COLO668 (cell line): ENCODE measurements around the gene SEC16B.
"Not testable (repeated sequence)": the region's sequence is repeated elsewhere in the genome, so short reads cannot be mapped to it uniquely, and the experiment has no call there.

Experiments
- DNase-seq: peaks from one replicate; lab custom pipeline; 2025; ENCODE audit not compliant: unreplicated experiment; lab: John Stamatoyannopoulos, UW

The SEC16B gene

DNA sequence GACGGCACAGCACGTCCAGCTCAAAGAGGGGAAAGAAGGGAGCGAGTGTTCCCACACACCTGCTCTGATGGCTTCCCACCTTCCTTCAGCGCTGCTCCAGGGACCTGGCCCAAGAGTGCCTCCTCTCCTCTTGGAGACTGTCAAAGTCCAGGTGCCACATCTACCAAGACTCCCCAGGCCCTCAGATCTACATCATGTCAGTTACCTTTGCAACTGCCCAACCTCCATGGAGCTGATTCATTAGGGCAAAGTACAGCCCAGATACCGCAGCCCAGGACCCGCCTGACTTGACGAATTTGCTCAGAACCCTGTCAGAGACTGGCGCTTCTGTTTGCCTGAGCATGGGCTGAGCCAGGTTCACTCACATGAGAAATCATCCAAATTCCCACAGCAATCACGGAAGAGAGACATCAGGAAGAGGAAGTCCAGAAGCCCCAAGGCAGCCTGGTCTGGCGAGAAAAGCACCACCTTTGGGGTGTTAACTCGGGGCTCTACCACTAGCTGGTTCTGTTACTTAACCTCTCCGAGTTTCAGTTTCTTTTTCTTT, at the start of gene SEC16B:
Gene SEC16B (minus strand): TSS at position 234 of the 547 bp plus-strand sequence. CDS start 2,077 bp downstream, outside the sequence.
- no peak for DNase-seq

GRCh38 chr1:178019622-178020021, 49.8 kb upstream of the SEC16B start:
- DNase-seq, result no peak

DNA sequence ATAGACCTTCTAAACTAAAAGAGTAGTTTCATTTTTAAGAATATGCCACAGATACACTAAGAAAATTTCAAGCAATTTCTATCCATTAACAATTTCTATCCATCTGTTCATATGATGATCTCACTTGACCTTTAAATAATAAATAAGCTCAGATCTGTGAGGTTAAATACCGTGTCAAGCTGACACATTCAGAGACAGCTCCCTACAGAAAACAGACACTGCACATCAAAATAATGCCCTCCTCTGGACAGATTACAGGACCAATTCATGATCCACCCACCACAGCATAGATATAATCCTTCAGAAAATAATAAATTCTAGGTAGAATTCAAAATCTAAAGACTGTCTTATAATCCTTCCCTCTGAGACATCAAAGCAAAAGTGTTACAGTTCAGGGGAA, 49.4 kb upstream of the SEC16B start:
- DNase-seq, result no peak

GRCh38 chr1:178017517-178017916, 47.7 kb upstream of the SEC16B start:
- DNase-seq, result no peak

- DNase-seq, result no peak
These were observed 42.1 kb upstream of the SEC16B start for GRCh38 chr1:178011864-178012503.

DNA sequence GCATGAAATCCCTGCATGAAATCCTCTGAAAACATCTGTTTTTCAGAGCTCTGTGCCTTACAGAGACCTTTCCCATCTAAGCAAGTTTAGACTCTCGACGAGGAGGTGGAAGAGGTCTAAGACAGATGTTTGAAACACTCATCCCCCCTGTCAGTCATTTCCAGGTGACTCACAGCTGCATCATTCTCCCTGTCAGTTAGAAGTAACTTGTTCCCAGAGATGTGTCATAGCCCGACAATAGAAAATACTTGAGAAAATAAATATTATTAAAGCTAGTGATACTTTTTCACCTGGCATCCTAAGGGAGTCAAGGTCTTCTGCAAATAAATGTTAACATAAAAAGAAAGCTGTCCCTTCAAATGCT, 41.6 kb upstream of the SEC16B start:
- no peak for DNase-seq

DNA sequence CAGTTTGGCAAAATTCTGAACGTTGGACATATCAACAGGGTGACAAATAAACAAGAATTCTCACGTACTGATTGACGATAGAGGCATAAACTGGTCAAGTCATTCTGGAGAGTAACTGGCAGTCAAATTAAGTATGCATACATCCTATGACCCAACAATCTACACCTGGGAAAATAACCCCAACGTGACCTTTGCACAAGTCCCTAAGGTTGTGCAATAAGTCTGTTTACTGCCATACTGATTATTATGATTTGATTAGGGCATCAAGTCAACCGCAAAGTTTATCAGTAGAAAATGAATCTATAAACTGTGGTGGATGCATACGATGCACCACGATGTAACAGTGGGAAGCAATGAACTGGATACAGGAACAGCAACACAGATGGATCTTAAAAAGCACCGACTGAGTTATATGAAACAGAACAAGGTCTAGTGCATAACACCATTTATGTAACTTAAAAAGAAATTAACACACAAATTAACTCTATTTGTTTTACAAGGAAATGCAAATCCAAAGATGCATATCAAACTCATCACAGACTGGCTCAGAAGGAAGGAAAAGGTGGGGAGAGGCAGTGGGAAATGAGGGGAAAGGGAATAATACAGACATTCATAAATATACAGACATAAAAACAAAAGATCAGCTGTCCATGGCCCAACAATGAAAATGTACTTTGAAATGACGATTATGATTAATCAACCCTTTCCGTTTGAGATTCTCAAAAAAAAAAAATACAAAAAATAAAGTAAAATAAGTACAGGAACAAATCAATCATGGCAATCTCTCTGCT, 41.0 kb upstream of the SEC16B start:
- DNase-seq, result no peak

DNA sequence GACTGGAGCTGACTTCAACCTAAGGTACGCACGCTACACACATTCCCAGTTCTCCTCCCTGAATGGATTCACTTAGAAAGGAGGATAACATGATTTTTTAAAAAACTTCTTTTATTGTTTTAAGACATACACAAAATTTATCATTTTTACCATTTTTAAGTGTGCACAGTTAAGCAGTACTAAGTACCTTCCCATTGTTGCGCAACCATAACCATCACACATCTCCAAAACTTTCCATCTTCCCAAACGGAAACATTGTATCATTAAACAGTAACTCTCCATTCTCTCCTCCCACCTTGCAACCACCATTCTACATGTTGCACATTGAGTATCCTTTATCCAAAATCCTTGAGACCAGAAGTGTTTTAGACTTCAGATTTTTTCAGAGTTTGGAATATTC, 36.2 kb upstream of the SEC16B start:
- DNase-seq, result no peak

GRCh38 chr1:178005450-178005849, 35.6 kb upstream of the SEC16B start:
- no peak for DNase-seq

DNA sequence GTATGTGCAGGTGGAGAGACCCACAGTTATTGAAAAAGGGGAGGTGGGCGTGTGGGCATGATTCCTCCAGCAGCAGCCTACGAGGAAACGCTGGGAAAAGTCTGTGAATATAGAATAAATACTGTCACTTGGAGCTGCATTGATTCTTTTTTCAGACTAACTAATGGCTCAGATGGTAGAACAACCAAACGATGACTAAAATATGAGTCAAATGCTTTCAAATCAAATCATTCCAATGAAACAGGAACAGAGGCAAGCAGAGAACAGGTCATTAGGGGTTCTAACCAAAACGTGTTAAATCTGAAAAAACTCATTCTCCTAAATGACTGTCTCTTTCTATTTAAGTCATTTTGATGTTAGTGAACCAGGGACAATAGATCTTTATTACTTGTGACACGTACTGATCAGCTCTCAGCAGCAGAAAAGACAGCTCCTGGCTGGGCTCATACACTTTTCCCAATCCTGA, 35.1 kb upstream of the SEC16B start:
- DNase-seq, result no peak

- DNase-seq, result no peak
These were observed 29.1 kb upstream of the SEC16B start for GRCh38 chr1:177998696-177999631.

DNA sequence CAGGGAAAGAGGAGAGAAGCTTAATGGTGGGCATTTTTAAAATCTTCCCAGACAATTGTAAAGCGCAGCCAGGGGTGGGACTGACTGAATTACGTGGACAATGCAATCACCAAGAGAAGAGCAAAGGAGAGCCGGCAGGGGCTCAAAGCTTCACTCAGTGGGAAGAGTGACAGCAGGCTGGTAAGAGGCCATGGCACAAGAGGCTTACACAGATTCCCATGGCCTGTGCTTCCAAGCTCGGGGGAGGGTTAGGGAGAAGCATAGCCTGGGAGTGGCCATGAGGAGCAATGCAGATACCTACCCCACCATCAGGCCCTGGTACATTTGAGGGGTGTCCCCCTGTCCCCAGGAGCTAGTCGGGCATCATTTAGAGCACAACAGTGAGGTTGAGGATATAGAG, 27.1 kb upstream of the SEC16B start:
- DNase-seq, result no peak

DNA sequence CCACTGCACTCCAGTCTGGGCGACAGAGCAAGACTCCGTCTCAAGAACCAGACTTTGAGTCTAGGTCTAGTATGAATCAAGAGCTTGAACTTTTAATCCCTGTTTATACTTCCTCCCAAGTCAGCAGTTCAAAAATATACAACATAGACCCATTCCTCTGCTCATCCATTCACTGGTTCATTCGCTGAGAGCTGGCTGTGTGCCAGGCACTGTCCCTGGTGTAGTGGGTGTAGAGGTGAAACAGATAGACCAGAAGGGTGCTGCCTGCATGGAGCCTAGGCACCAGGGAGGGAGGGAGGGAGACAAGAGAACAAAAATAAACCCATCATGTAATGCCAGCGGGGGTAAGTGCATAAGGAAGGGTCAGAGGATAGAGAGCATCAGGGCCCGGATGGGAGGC, 25.5 kb upstream of the SEC16B start:
- no peak for DNase-seq

DNA sequence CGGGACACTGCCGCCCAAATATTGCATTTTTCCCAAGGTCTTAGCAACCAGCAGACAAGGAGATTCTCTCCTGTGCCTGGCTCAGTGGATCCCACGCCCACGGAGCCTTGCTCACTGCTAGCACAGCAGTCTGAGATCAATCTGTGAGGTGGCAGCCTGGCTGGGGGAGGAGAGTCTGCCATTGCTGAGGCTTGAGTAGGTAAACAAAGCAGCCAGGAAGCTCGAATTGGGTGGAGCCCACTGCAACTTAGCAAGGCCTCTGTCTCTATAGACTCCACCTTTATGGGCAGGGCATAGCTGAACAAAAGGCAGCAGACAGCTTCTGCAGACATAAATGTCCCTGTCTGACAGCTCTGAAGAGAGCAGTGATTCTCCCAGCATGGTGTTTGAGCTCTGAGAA, 16.4 kb upstream of the SEC16B start:
- DNase-seq, result not testable (repeated sequence)

DNA sequence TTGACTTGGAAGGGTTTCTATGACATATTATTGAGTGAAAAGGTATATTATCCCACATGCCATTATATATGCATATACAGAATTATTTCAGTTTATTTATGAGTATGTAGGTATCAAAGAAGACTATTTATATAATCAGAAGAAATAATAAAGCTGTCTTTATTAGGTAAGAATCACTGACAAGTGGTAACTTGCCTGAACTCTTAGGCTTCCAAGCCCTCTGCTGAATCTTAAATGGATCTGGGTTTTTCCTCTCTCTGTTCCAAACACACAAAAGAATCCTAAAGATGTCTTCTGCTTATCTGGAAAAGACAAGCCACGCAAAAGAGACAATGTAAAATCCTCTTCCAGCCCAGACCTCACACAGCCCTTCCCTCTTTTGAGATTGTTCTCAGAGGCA, 14.9 kb upstream of the SEC16B start:
- DNase-seq, result no peak

- DNase-seq, result no peak
These were observed 14.3 kb upstream of the SEC16B start for GRCh38 chr1:177984136-177984525.

GRCh38 chr1:177983482-177984135, 13.8 kb upstream of the SEC16B start:
- DNase-seq, result no peak

GRCh38 chr1:177983077-177983476, 13.2 kb upstream of the SEC16B start:
- no peak for DNase-seq

DNA sequence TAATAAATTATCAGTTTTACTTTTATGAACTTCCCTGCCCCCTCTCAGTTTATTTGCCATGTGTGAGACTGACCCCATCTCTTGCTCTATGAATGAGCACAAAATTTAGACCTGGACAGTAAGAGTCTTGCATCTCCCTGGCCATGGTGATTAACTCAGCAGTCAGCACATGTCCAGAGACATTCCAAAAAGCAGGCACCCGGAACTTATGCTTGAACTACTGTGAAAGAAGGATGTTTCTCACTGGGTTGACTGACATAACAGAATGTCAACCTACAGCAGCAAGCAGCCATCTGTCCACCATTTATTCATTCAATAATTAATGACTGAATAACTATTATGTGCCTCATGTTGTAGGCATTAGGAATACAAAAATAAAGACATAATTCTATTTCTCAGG, 11.3 kb upstream of the SEC16B start:
- no peak for DNase-seq

DNA sequence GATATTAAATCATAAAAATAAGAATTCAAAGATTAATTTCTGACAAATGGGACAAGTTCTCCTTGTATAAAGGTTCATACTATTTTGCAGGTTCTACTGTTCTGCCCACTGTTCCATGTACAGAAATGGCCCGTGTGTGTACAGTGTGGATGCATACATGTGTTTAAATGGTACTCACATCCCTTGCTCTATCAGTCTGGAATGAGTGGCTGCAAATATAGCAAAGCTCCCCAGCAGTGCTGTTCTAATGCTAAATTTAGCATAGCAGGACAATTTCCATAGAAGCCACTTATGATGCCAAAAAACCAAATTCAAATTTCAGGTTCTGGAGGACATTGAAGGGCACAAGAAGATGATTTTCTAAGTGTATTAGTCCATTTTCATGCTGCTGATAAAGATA, 9.4 kb upstream of the SEC16B start:
- no peak for DNase-seq

DNA sequence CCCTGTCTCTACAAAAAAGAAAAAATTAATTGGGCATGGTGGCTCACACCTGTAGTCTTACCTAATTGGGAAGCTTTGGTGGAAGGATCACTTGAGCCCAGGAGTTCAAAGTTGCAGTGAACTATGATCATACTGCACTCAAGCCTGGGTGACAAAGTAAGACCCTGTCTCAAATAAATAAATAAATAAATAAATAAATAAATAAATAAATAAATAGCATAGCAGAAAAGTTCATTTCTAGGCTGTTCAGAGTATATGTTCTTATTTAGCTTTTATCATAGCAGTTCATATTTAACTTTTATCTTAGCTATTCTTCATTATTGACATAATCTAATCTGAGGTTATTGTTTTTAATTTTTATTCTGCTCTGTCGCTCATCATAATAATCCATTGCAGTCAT, 8.7 kb upstream of the SEC16B start:
- DNase-seq, result no peak
